ENCODE measurements around the gene EYA2. TPM values are rescaled to one million over a fixed set of nuclear protein-coding genes. Genes with fewer than 3 reads are reported as not detected.

EYA2 gene
- total and polyA plus RNA-seq, 9 donors: 1.5 to 8.6 (median 3.2) TPM

DNA sequence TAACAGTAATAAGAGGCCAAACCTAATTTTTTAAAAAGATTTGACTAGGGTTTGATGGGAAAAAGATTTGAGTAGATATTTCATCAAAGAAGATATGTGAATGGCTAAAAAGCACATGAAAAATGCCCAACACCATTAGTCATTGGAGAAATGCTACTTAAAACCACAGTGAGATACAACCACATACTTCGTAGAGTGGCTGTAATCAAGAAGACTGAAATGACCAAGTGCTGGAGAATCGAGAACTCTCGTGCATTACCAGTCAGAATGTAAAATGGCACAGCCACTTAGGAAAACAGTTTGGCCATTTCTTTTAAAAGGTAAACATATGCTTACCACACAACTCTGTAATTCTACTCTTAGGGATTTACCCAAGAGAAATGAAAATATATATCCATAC is 175.5 kb downstream of the EYA2 start:
- WGBS (ENCODE audit: insufficient coverage): no CpG with 5 or more reads among the region's 3 CpGs
- Histone ChIP-seq H3K36me3 (ENCODE audit: control insufficient read depth, insufficient read depth, low read length) (no peaks in the 10 kb centered on the region), H3K9me3 (replicated peaks; ENCODE audit: control insufficient read depth, low read depth, low read length) (peaks cover 23% of the 10 kb centered on the region), H3K27me3 (ENCODE audit: control insufficient read depth, insufficient read depth, low read length) (no peaks in the 10 kb centered on the region), H3K4me1 (ENCODE audit: control insufficient read depth, insufficient read depth, low read length) (no peaks in the 10 kb centered on the region), H3K4me3 (ENCODE audit: low read length) (no peak overlapping the region), H3K27ac (ENCODE audit: low read length) (no peak overlapping the region)
- no peak for DNase-seq

DNA sequence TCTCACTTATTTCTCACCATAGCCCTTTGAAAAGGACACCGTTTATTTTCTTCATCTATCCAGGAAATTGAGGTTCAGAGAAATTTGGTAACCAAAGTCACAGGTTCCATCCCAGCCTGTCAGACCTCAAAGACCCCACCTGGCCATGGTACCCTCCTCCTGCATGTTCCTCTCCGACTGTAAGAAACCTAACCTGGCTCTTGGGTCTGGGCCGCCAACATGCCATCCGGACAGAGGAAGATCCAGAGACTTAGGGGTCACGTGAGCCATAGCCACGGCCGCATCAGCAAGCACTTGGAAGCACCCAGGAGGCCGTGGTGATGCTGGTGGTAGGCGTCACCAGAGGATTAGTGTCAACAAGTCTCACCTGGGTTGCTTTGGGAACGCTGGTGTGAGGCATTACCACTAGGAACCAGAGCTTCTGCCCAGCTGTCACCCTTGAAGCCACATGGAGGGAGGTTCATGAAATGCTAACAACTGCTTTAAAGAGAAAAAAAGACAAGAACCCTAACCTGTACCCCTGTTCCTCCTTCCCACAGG is 177.1 kb downstream of the EYA2 start:
- H3K27me3 ChIP-seq (ENCODE audit: control insufficient read depth, insufficient read depth, low read length): peaks cover 1% of the 10 kb centered on the region
- WGBS (ENCODE audit: insufficient coverage): 86% methylated on average over 8 of the region's 10 CpGs
- DNase-seq: no peak
- peaks cover 22% of the 10 kb centered on the region for H3K9me3 ChIP-seq (replicated peaks; ENCODE audit: control insufficient read depth, low read depth, low read length)
- H3K4me1 ChIP-seq (ENCODE audit: control insufficient read depth, insufficient read depth, low read length): no peaks in the 10 kb centered on the region
- H3K36me3 ChIP-seq (ENCODE audit: control insufficient read depth, insufficient read depth, low read length): no peaks in the 10 kb centered on the region
- no peak overlapping the region for H3K4me3 ChIP-seq (ENCODE audit: low read length)
- no peak overlapping the region for H3K27ac ChIP-seq (ENCODE audit: low read length)

- WGBS (ENCODE audit: insufficient coverage): 95% methylated on average over 11 of the region's 16 CpGs
- peaks cover 2% of the 10 kb centered on the region for H3K27me3 ChIP-seq (ENCODE audit: control insufficient read depth, insufficient read depth, low read length)
- DNase-seq: no peak
Measured at GRCh38 chr20:47073766-47074475, 179.3 kb downstream of the EYA2 start.

GRCh38 chr20:47075263-47075662 is 180.6 kb downstream of the EYA2 start:
- Histone ChIP-seq H3K4me3 (ENCODE audit: low read length) (no peak overlapping the region), H3K4me1 (ENCODE audit: control insufficient read depth, insufficient read depth, low read length) (no peaks in the 10 kb centered on the region), H3K9me3 (replicated peaks; ENCODE audit: control insufficient read depth, low read depth, low read length) (peaks cover 6% of the 10 kb centered on the region), H3K27me3 (ENCODE audit: control insufficient read depth, insufficient read depth, low read length) (peaks cover 2% of the 10 kb centered on the region), H3K27ac (ENCODE audit: low read length) (no peak overlapping the region), H3K36me3 (ENCODE audit: control insufficient read depth, insufficient read depth, low read length) (no peaks in the 10 kb centered on the region)
- no CpG with 5 or more reads among the region's 3 CpGs for WGBS (ENCODE audit: insufficient coverage)
- DNase-seq: no peak

More at GRCh38 chr20:47073766-47074475, 179.3 kb downstream of the EYA2 start:
- H3K36me3 ChIP-seq (ENCODE audit: control insufficient read depth, insufficient read depth, low read length): no peaks in the 10 kb centered on the region
- no peak overlapping the region for H3K4me3 ChIP-seq (ENCODE audit: low read length)
- no peaks in the 10 kb centered on the region for H3K4me1 ChIP-seq (ENCODE audit: control insufficient read depth, insufficient read depth, low read length)
- H3K27ac ChIP-seq (ENCODE audit: low read length): no peak overlapping the region
- H3K9me3 ChIP-seq (replicated peaks; ENCODE audit: control insufficient read depth, low read depth, low read length): peaks cover 6% of the 10 kb centered on the region

- no peaks in the 10 kb centered on the region for H3K4me1 ChIP-seq (ENCODE audit: control insufficient read depth, insufficient read depth, low read length)
- H3K9me3 ChIP-seq (replicated peaks; ENCODE audit: control insufficient read depth, low read depth, low read length): peaks cover 6% of the 10 kb centered on the region
- H3K4me3 ChIP-seq (ENCODE audit: low read length): no peak overlapping the region
- peaks cover 2% of the 10 kb centered on the region for H3K27me3 ChIP-seq (ENCODE audit: control insufficient read depth, insufficient read depth, low read length)
- no peak overlapping the region for H3K27ac ChIP-seq (ENCODE audit: low read length)
- DNase-seq: no peak
- no peaks in the 10 kb centered on the region for H3K36me3 ChIP-seq (ENCODE audit: control insufficient read depth, insufficient read depth, low read length)
Measured at GRCh38 chr20:47079047-47079446, 184.4 kb downstream of the EYA2 start.

GRCh38 chr20:47080365-47080764 is 185.7 kb downstream of the EYA2 start:
- WGBS (ENCODE audit: insufficient coverage): 100% methylated on average over 1 of the region's 1 CpG
- Histone ChIP-seq H3K9me3 (replicated peaks; ENCODE audit: control insufficient read depth, low read depth, low read length) (peaks cover 6% of the 10 kb centered on the region), H3K4me3 (ENCODE audit: low read length) (no peak overlapping the region), H3K4me1 (ENCODE audit: control insufficient read depth, insufficient read depth, low read length) (no peaks in the 10 kb centered on the region), H3K27me3 (ENCODE audit: control insufficient read depth, insufficient read depth, low read length) (peaks cover 2% of the 10 kb centered on the region), H3K27ac (ENCODE audit: low read length) (no peak overlapping the region), H3K36me3 (ENCODE audit: control insufficient read depth, insufficient read depth, low read length) (no peaks in the 10 kb centered on the region)
- DNase-seq: no peak

DNA sequence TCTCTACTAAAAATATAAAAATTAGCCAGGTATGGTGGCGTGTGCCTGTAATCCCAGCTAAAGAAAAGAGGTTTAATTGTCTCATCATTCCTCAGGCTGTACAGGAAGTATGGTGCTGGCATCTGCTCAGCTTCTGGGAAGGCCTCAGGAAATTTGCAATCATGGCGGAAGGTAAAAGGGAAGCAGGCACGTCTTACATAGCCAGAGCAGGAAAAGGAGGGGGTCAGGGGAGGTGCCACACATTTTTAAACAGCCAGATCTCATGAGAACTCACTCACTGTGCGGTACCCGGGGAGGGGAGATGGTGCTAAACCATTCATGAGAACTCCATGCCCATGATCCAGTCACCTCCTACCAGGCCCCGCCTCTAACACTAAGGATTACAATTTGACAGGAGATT is 191.7 kb downstream of the EYA2 start:
- H3K4me3 ChIP-seq (ENCODE audit: low read length): no peak overlapping the region
- no peaks in the 10 kb centered on the region for H3K4me1 ChIP-seq (ENCODE audit: control insufficient read depth, insufficient read depth, low read length)
- no peaks in the 10 kb centered on the region for H3K36me3 ChIP-seq (ENCODE audit: control insufficient read depth, insufficient read depth, low read length)
- no CpG with 5 or more reads among the region's 6 CpGs for WGBS (ENCODE audit: insufficient coverage)
- peaks cover 2% of the 10 kb centered on the region for H3K27me3 ChIP-seq (ENCODE audit: control insufficient read depth, insufficient read depth, low read length)
- no peak for DNase-seq
- no peaks in the 10 kb centered on the region for H3K9me3 ChIP-seq (replicated peaks; ENCODE audit: control insufficient read depth, low read depth, low read length)
- H3K27ac ChIP-seq (ENCODE audit: low read length): no peak overlapping the region

DNA sequence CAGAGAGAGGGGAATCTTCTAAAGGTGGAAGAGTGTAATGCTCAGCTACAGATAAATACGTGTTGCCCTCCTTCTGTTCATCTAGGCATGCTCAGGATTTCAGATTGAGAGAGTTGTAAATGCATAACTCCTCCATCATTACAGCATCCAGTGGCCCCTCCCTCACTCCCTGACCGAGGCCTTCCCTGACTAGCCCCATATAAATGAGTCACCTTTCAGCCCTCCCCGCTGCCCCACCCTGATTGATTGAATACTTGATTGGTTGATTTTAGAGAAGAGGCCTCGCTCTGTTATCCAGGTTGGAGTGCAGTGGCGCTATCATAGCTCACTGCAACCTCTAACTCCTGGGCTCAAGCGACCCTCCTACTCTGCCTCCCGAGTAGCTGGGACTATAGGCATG is 193.7 kb downstream of the EYA2 start:
- Histone ChIP-seq H3K36me3 (ENCODE audit: control insufficient read depth, insufficient read depth, low read length) (no peaks in the 10 kb centered on the region), H3K27me3 (ENCODE audit: control insufficient read depth, insufficient read depth, low read length) (peaks cover 2% of the 10 kb centered on the region), H3K4me3 (ENCODE audit: low read length) (no peak overlapping the region), H3K27ac (ENCODE audit: low read length) (no peak overlapping the region), H3K9me3 (replicated peaks; ENCODE audit: control insufficient read depth, low read depth, low read length) (no peaks in the 10 kb centered on the region), H3K4me1 (ENCODE audit: control insufficient read depth, insufficient read depth, low read length) (peaks cover 3% of the 10 kb centered on the region)
- no peak for DNase-seq
- 88% methylated on average over 3 of the region's 7 CpGs for WGBS (ENCODE audit: insufficient coverage)

- no peaks in the 10 kb centered on the region for H3K36me3 ChIP-seq (ENCODE audit: control insufficient read depth, insufficient read depth, low read length)
- H3K27ac ChIP-seq (ENCODE audit: low read length): no peak overlapping the region
- H3K27me3 ChIP-seq (ENCODE audit: control insufficient read depth, insufficient read depth, low read length): peaks cover 2% of the 10 kb centered on the region
- DNase-seq: no peak
- WGBS (ENCODE audit: insufficient coverage): 90% methylated on average over 11 of the region's 15 CpGs
- peaks cover 4% of the 10 kb centered on the region for H3K4me1 ChIP-seq (ENCODE audit: control insufficient read depth, insufficient read depth, low read length)
- no peaks in the 10 kb centered on the region for H3K9me3 ChIP-seq (replicated peaks; ENCODE audit: control insufficient read depth, low read depth, low read length)
- no peak overlapping the region for H3K4me3 ChIP-seq (ENCODE audit: low read length)
Measured at GRCh38 chr20:47089151-47089550, 194.5 kb downstream of the EYA2 start.

GRCh38 chr20:47090835-47091234 is 196.2 kb downstream of the EYA2 start:
- H3K36me3 ChIP-seq (ENCODE audit: control insufficient read depth, insufficient read depth, low read length): no peaks in the 10 kb centered on the region
- WGBS (ENCODE audit: insufficient coverage): 100% methylated on average over 3 of the region's 5 CpGs
- H3K27ac ChIP-seq (ENCODE audit: low read length): no peak overlapping the region
- no peaks in the 10 kb centered on the region for H3K9me3 ChIP-seq (replicated peaks; ENCODE audit: control insufficient read depth, low read depth, low read length)
- H3K4me1 ChIP-seq (ENCODE audit: control insufficient read depth, insufficient read depth, low read length): peaks cover 4% of the 10 kb centered on the region
- DNase-seq: no peak
- peaks cover 2% of the 10 kb centered on the region for H3K27me3 ChIP-seq (ENCODE audit: control insufficient read depth, insufficient read depth, low read length)
- no peak overlapping the region for H3K4me3 ChIP-seq (ENCODE audit: low read length)

Data from muscle of leg (tissue), 11 donors.